Suprapubic skin (tissue), 4 donors: ENCODE data around the gene GSG1L. TPM values are rescaled to one million over a fixed set of nuclear protein-coding genes. Genes with fewer than 3 reads are reported as not detected.

ENCODE experiments used
- DNase-seq, 2 donors: peaks; one replicate each; pipeline ENCODE4 v3.0.0-alpha.2; 2019; ENCODE audit warnings: low spot score in 2 of 2
- H3K27ac ChIP-seq: fragments of 200-600 bp; sonication (generic); one replicate; pipeline ENCODE4 v1.5.1; 2019
- H3K27me3 ChIP-seq: fragments of 200-600 bp; sonication (generic); one replicate; pipeline ENCODE4 v1.5.1; 2019
- H3K36me3 ChIP-seq: fragments of 200-600 bp; sonication (generic); one replicate; pipeline ENCODE4 v1.5.1; 2019
- H3K4me1 ChIP-seq: fragments of 200-600 bp; sonication (generic); one replicate; pipeline ENCODE4 v1.5.1; 2019
- H3K4me3 ChIP-seq: fragments of 200-600 bp; sonication (generic); one replicate; pipeline ENCODE4 v1.5.1; 2019; ENCODE audit warnings: mild to moderate bottlenecking
- H3K9me3 ChIP-seq: fragments of 200-600 bp; sonication (generic); one replicate; pipeline ENCODE4 v1.5.1; 2019
- EP300 ChIP-seq: sonication (generic); formaldehyde crosslinking; IDR thresholded peaks from one replicate; pipeline ENCODE4 v1.6.1; 2017; ENCODE audit warnings: antibody characterized with exemption
- POLR2A ChIP-seq, 2 donors: fragments of 450-650 bp; IDR thresholded peaks; one replicate each; pipeline ENCODE4 v1.6.1; 2017; ENCODE audit warnings: antibody characterized with exemption in 2 of 2, mild to moderate bottlenecking in 2 of 2, moderate library complexity in 2 of 2
- POLR2AphosphoS5 ChIP-seq, 3 donors: sonication (generic); formaldehyde crosslinking; IDR thresholded peaks; one replicate each; pipeline ENCODE4 v1.6.1; 2017; ENCODE audit warnings: antibody characterized with exemption in 3 of 3
- WGBS: methylation state at CpG from one replicate; pipeline ENCODE4 v1.1.5; 2018; 5-methylcytosine and 5-hydroxymethylcytosine counted together
- total RNA-seq, 4 donors: library from RNA; depleted of rRNA; stranded (reverse); fragments of >200 nt; gene quantifications; one replicate each; pipeline ENCODE4 v1.1.0, GENCODE V29; 2016
- TF ChIP-seq, protein P1 (sequence below), 2 donors: fragments of 200-600 bp in 1 of 2; fragments of 450-650 bp in 1 of 2; sonication (generic) in 1 of 2; IDR thresholded peaks; one replicate each; pipeline ENCODE4 v1.5.1; 2016 to 2019; ENCODE audit warnings: antibody characterized with exemption in 2 of 2, mild to moderate bottlenecking in 1 of 2, moderate library complexity in 1 of 2

Gene GSG1L
- total RNA-seq, 4 donors from 2014 or later: 0.64 to 1.7 TPM; not detected in 2

DNA sequence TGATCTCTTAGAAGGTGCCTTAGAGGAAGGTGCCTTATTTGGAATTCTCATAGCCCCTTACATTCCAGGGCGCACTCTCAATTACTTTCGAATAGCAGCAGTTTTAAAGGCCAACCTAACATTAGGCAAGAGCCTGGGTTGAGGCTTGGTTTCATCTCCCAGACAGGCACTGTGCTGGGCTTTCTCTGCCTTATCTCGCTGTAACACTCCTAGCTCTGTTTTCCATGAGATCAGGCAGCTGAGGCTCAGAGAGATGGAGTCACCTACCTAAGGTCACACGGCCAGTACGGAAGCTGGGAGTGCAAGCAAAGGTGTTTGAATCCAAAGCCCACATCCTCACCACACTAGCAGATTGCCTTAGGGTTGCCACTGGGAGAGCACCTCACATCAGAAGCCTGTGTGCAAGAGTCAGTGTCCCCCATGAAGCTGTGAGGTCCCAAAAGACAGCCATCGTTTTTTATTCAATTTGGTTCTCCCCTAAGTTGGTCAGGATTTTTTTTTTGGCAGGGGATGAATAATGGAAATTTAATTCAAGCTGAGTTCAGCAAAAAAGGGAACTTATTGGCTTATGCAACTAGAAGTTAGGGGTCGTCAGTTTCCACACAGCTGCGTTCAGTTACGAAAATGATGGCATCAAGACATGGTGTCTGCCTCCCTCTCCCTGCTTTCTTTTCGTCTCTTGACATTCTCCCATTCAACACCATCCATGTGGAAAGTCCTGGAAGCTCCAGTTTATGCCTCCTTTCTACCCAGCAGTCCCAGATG lies 307.1 kb downstream of the GSG1L start:
- Histone ChIP-seq H3K4me1 (peaks cover 5% of the 10 kb centered on the region), H3K4me3 (no peak overlapping the region), H3K27me3 (no peaks in the 10 kb centered on the region), H3K9me3 (no peaks in the 10 kb centered on the region), H3K27ac (no peak overlapping the region), H3K36me3 (peaks cover 6% of the 10 kb centered on the region)
- 85% methylated on average over 10 of the region's 10 CpGs for WGBS
- DNase-seq: no peak
- TF ChIP-seq, protein P1, sequence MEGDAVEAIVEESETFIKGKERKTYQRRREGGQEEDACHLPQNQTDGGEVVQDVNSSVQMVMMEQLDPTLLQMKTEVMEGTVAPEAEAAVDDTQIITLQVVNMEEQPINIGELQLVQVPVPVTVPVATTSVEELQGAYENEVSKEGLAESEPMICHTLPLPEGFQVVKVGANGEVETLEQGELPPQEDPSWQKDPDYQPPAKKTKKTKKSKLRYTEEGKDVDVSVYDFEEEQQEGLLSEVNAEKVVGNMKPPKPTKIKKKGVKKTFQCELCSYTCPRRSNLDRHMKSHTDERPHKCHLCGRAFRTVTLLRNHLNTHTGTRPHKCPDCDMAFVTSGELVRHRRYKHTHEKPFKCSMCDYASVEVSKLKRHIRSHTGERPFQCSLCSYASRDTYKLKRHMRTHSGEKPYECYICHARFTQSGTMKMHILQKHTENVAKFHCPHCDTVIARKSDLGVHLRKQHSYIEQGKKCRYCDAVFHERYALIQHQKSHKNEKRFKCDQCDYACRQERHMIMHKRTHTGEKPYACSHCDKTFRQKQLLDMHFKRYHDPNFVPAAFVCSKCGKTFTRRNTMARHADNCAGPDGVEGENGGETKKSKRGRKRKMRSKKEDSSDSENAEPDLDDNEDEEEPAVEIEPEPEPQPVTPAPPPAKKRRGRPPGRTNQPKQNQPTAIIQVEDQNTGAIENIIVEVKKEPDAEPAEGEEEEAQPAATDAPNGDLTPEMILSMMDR (IDR thresholded peaks at IDR 0.05): no peak
- no peak for TF ChIP-seq EP300
- no peak for TF ChIP-seq POLR2AphosphoS5 (IDR thresholded peaks at IDR 0.05)
- TF ChIP-seq POLR2A (IDR thresholded peaks at IDR 0.05): no peak

- TF ChIP-seq POLR2A (IDR thresholded peaks at IDR 0.05): no peak
- no peak for TF ChIP-seq EP300
- no peak for TF ChIP-seq POLR2AphosphoS5 (IDR thresholded peaks at IDR 0.05)
- TF ChIP-seq, protein P1 (IDR thresholded peaks at IDR 0.05): no peak
- Histone ChIP-seq H3K4me1 (peaks cover 11% of the 10 kb centered on the region), H3K27me3 (no peaks in the 10 kb centered on the region), H3K4me3 (no peak overlapping the region), H3K9me3 (no peaks in the 10 kb centered on the region), H3K36me3 (peaks cover 3% of the 10 kb centered on the region), H3K27ac (no peak overlapping the region)
- DNase-seq: no peak
- 82% methylated on average over 11 of the region's 11 CpGs for WGBS
Measured at GRCh38 chr16:27754788-27755690, 308.5 kb downstream of the GSG1L start.

- Histone ChIP-seq H3K36me3 (peaks cover 3% of the 10 kb centered on the region), H3K4me3 (no peak overlapping the region), H3K27me3 (no peaks in the 10 kb centered on the region), H3K27ac (no peak overlapping the region), H3K4me1 (peaks cover 17% of the 10 kb centered on the region), H3K9me3 (no peaks in the 10 kb centered on the region)
- DNase-seq: no peak
- no peak for TF ChIP-seq POLR2AphosphoS5 (IDR thresholded peaks at IDR 0.05)
- no peak for TF ChIP-seq POLR2A (IDR thresholded peaks at IDR 0.05)
- TF ChIP-seq EP300: no peak
- TF ChIP-seq, protein P1 (IDR thresholded peaks at IDR 0.05): no peak
- 33% methylated on average over 1 of the region's 1 CpG for WGBS
Measured at GRCh38 chr16:27753563-27753962, 310.0 kb downstream of the GSG1L start.

DNA sequence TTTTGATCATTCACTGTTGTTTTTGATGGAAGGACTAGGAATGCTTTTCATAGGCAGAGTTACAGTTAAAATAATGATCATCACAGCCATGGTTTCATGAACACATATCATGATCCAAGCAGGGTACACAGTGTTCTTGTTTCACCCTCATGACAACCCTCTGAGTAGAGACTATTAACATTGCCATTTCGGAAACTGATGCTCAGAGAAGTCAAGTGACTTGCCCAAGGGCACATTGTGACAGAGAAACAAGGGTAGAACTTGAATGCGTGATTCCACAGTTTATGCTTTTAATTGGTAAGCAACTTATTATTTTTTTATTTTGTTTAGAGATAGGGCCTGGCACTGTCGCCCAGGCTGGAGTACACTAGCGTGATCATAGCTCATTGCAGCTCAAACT lies 311.3 kb downstream of the GSG1L start:
- DNase-seq: no peak
- WGBS: 93% methylated on average over 4 of the region's 4 CpGs
- TF ChIP-seq POLR2A (IDR thresholded peaks at IDR 0.05): no peak
- TF ChIP-seq POLR2AphosphoS5 (IDR thresholded peaks at IDR 0.05): peak in 1 of 3 donors; percentile 44
- no peaks in the 10 kb centered on the region for H3K9me3 ChIP-seq
- peaks cover 3% of the 10 kb centered on the region for H3K36me3 ChIP-seq
- H3K27ac ChIP-seq: no peak overlapping the region
- no peaks in the 10 kb centered on the region for H3K27me3 ChIP-seq
- peaks cover 23% of the 10 kb centered on the region for H3K4me1 ChIP-seq
- H3K4me3 ChIP-seq: no peak overlapping the region

- Histone ChIP-seq H3K27me3 (no peaks in the 10 kb centered on the region), H3K27ac (peak overlapping the region; percentile 26), H3K9me3 (no peaks in the 10 kb centered on the region), H3K4me3 (no peak overlapping the region), H3K36me3 (peaks cover 3% of the 10 kb centered on the region), H3K4me1 (peaks cover 23% of the 10 kb centered on the region)
- DNase-seq: no peak
- no peak for TF ChIP-seq EP300
- no peak for TF ChIP-seq POLR2A (IDR thresholded peaks at IDR 0.05)
- TF ChIP-seq, protein P1 (IDR thresholded peaks at IDR 0.05): no peak
- TF ChIP-seq POLR2AphosphoS5 (IDR thresholded peaks at IDR 0.05): no peak
- WGBS: 89% methylated on average over 9 of the region's 9 CpGs
Measured at GRCh38 chr16:27751676-27752075, 311.8 kb downstream of the GSG1L start.
